Large intestine (tissue), 3 donors: ENCODE results near the gene ANKRD40CL. TPM values are rescaled to one million over a fixed set of nuclear protein-coding genes. Genes with fewer than 3 reads are reported as not detected.
"Not testable (repeated sequence)": the region's sequence is repeated elsewhere in the genome, so short reads cannot be mapped to it uniquely, and the experiment has no call there.

Experiments used
- DNase-seq, 2 donors: peaks; one replicate each; pipeline versions ENCODE4 v3.0.0 to v3.0.0-alpha.2; 2013
- H3K27ac ChIP-seq: one replicate; pipeline ENCODE4 v1.5.1; 2013; ENCODE audit warnings: low read length
- H3K27me3 ChIP-seq: 2 replicates; pipeline ENCODE4 v1.6.1; 2013; ENCODE audit warnings: low read length; ENCODE audit not compliant: control insufficient read depth, insufficient read depth
- H3K36me3 ChIP-seq: 2 replicates; pipeline ENCODE4 v1.6.1; 2013; ENCODE audit warnings: low read length; ENCODE audit not compliant: control insufficient read depth, insufficient read depth
- H3K4me1 ChIP-seq: one replicate; pipeline ENCODE4 v1.6.1; 2013; ENCODE audit warnings: low read length; ENCODE audit not compliant: control insufficient read depth, insufficient read depth
- H3K4me3 ChIP-seq: one replicate; pipeline ENCODE4 v1.5.1; 2013; ENCODE audit warnings: low read length
- H3K9me3 ChIP-seq: one replicate; pipeline ENCODE4 v1.6.1; 2013; ENCODE audit warnings: mild to moderate bottlenecking, low read depth, low read length, moderate library complexity; ENCODE audit not compliant: control insufficient read depth
- WGBS: methylation state at CpG from one replicate; pipeline ENCODE4 v1.1.5; 2013; ENCODE audit warnings: low lambda C conversion rate; ENCODE audit not compliant: insufficient coverage; 5-methylcytosine and 5-hydroxymethylcytosine counted together
- polyA plus RNA-seq: library from polyadenylated mRNA; unstranded; fragments of 120-200 nt; gene quantifications from one replicate; pipeline ENCODE4 v1.2.1, GENCODE V29; 2013

ANKRD40CL gene
- polyA plus RNA-seq, 1 donor, result 28.4 TPM

- WGBS, result 100% methylated on average over 1 of the region's 13 CpGs
- not testable (repeated sequence) for H3K4me3 ChIP-seq, H3K36me3 ChIP-seq, H3K9me3 ChIP-seq, H3K4me1 ChIP-seq, H3K27me3 ChIP-seq, H3K27ac ChIP-seq, DNase-seq
Measured at GRCh38 chr17:50804749-50805475, 37.6 kb upstream of the ANKRD40CL start.

GRCh38 chr17:50803676-50804075 lies 36.4 kb upstream of the ANKRD40CL start:
- Histone ChIP-seq H3K27ac (no peak overlapping the region), H3K4me1 (no peaks in the 10 kb centered on the region), H3K27me3 (no peaks in the 10 kb centered on the region), H3K36me3 (no peaks in the 10 kb centered on the region), H3K9me3 (no peaks in the 10 kb centered on the region), H3K4me3 (no peak overlapping the region)
- no peak for DNase-seq
- 95% methylated on average over 3 of the region's 6 CpGs for WGBS

DNA sequence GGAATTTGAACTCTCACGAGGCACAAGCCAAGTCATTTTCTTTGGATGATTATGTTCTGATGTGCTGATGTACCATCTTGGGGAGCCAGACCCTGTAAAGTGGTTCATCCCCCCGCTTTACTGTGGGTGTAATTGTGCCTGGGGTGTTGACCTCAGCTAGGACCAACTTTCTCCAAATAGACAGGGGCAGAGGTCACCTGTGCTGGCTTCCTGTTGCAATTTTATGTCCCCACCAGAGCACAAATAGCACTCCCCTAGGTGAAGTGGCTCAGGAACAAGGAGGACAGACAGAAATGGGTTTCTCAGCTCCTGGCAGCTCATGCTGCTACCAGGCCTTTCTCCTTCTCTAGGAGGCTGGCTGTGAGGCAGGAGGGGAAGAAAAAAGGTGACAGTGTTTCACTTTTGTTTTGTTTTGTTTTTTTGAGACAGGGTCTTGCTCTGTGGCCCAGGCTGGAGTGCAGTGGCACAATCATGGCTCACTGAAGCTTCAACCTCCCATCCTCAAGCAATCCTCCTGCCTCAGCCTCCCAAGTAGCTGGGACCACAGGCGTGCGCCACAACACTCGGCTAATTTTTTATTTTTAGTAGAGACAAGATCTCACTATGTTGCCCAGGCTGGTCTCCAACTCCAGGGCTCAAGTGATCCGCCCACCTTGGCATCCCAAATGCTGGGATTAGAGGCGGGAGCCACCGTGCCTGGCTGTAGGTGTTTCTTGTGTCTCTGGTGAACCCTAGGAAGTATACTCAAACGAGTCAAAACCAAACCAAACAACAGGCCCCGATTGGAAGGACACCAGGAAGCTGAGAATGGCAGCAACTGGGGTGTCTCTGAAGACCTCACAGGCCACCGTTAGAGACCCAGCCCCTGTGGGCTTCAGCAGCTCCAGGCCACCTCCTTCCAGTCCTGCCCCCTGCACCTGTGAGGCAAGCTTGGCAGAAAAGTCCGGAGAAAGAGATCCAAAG lies 35.6 kb upstream of the ANKRD40CL start:
- H3K9me3 ChIP-seq, result no peaks in the 10 kb centered on the region
- no peaks in the 10 kb centered on the region for H3K4me1 ChIP-seq
- H3K27ac ChIP-seq, result no peak overlapping the region
- no CpG with 5 or more reads among the region's 12 CpGs for WGBS
- no peaks in the 10 kb centered on the region for H3K27me3 ChIP-seq
- no peaks in the 10 kb centered on the region for H3K36me3 ChIP-seq
- no peak for DNase-seq
- H3K4me3 ChIP-seq, result no peak overlapping the region

GRCh38 chr17:50800196-50800700 lies 32.9 kb upstream of the ANKRD40CL start:
- no peaks in the 10 kb centered on the region for H3K36me3 ChIP-seq
- H3K9me3 ChIP-seq, result no peaks in the 10 kb centered on the region
- no CpG with 5 or more reads among the region's 12 CpGs for WGBS
- no peaks in the 10 kb centered on the region for H3K4me1 ChIP-seq
- H3K27ac ChIP-seq, result no peak overlapping the region
- DNase-seq, result no peak
- no peak overlapping the region for H3K4me3 ChIP-seq
- no peaks in the 10 kb centered on the region for H3K27me3 ChIP-seq

DNA sequence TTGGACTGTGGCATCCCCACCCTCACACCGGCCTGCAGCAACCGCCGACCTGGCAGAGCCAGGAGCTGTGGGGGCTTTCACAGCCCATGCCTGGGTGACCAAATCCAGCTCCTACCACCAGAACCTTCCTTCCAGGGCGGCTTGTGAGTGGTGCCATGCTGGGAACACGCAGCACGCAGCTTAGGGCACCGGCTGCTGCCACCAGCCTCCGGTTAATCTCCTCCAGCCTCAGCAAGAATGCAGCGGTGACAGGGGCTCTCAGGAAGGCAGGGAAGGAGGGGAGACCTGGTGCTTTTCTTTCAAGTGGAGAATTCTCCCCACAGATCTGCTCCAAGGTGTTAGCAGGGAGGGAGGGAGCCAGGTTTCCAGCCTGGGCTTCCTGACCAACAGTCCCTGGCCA lies 32.3 kb upstream of the ANKRD40CL start:
- DNase-seq, result no peak
- H3K4me1 ChIP-seq, result no peaks in the 10 kb centered on the region
- H3K9me3 ChIP-seq, result no peaks in the 10 kb centered on the region
- H3K27ac ChIP-seq, result no peak overlapping the region
- H3K36me3 ChIP-seq, result no peaks in the 10 kb centered on the region
- WGBS, result no CpG with 5 or more reads among the region's 9 CpGs
- no peak overlapping the region for H3K4me3 ChIP-seq
- H3K27me3 ChIP-seq, result no peaks in the 10 kb centered on the region

DNA sequence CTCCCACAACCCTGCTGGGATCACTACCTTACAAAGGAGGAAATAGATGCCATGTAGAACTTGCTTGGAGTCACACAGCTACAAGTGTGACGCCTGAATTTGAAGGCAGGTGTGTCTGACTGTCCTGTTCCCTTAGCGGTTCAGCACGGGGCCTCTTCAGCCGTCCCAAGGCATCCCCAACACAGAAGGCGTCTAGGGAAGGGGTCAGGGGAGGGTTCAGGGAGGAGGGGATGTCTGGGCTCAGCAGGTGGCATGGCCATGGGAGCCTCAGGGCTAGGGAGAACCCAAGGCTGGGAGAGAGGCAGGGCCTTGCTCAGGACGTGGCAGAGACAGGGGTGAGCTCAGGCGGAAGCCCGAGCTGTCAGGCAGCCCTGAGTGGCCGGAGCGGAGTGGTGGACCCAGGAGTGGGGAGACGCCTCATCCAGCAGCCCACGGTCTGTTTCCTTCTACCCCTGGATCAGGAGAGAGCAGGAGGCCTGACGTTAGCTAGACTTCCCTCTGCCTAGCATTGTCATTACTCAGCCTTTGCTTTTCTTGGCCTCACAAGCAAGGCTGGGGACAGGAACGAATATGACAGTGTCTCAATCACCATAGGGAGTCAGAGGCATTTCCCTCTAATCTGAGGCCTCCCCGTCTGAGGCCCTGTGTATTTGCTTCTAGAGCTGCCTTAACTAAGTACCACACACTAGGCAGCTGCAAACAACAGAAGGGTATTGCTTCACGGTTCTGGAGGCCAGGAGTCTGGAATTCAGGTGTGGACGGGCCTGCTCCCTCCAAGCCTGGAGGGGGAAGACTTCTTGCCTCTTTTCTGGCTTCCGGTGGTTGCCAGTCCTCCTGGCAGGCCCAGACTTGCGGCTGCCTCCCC lies 31.3 kb upstream of the ANKRD40CL start:
- Histone ChIP-seq H3K36me3 (no peaks in the 10 kb centered on the region), H3K4me1 (no peaks in the 10 kb centered on the region), H3K9me3 (no peaks in the 10 kb centered on the region), H3K4me3 (no peak overlapping the region), H3K27ac (no peak overlapping the region), H3K27me3 (no peaks in the 10 kb centered on the region)
- DNase-seq, result no peak
- WGBS, result no CpG with 5 or more reads among the region's 19 CpGs

DNA sequence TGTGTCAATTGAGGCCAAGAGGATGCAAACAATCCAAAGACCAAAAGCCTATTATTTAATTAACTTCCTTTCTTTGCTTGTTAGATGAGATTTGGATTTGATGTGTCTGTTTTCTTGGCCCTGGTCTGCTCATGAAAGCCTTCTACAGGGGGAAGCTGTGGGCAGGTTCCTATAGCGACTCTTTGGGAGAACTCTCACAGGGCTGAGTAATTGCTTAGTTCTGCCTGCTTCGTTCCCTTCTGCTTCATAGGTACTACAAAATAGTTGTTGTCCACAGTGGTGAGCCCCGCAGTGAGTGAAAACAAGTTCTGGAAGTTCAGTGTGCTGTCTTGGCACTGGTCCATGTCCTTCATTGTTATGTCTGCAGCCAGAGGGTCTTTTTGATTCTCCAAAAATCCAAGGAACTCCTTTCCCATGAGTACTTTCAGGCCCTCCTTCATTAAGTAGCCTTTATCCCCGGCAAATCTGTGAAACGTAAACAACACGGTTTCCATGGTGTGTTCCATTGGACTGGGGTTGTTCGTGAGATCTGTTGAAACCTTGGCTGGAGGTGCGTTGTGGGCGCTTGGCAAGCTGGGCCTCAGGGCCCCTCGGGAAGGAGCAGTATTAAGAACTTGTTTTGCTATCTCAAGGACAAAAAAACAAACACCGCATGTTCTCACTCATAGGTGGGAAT lies 30.0 kb upstream of the ANKRD40CL start:
- WGBS, result no CpG with 5 or more reads among the region's 11 CpGs
- Histone ChIP-seq H3K27me3 (no peaks in the 10 kb centered on the region), H3K4me1 (no peaks in the 10 kb centered on the region), H3K9me3 (no peaks in the 10 kb centered on the region), H3K27ac (no peak overlapping the region), H3K36me3 (no peaks in the 10 kb centered on the region), H3K4me3 (no peak overlapping the region)
- no peak for DNase-seq

DNA sequence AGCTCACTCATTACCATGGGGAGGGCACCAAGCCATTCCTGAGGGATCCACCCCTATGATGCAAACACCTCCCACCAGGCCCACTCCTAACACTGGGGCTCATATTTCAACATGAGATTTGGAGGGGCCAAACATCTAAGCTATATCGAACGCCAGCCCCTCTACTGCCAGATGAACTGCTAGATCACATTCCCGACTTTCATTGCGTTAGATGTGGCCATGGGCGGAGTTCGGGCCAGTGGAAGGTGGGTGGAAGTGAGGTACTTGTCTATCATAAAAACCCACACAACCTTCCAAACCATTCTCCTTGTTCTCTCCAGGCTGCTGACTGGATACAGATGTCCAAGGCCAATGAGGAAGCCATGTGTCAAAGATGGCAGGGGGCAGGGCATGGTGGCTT lies 27.0 kb upstream of the ANKRD40CL start:
- no peak overlapping the region for H3K27ac ChIP-seq
- WGBS, result no CpG with 5 or more reads among the region's 6 CpGs
- DNase-seq, result no peak

DNA sequence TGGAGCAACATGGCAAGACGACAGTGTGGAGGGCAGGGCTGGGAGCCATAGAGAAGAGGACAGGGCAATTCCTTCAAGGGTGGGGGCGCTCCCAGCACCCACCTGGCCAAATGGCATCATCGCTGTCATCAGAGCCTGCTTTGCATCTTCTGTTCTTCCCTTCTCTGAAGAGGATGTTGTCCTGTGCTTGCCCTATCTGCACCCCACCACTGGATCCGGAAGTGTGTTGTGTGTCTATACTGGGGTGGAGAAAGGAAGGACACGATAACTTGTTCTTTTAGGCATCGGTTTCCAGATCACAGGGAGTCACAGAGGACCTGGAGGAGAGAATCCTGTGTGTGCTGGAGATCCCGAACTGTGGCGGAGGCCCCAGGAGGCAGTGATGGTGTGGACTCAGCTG lies 25.7 kb upstream of the ANKRD40CL start:
- no peaks in the 10 kb centered on the region for H3K27me3 ChIP-seq
- no peaks in the 10 kb centered on the region for H3K36me3 ChIP-seq
- H3K4me3 ChIP-seq, result no peak overlapping the region
- H3K4me1 ChIP-seq, result no peaks in the 10 kb centered on the region
- no peak overlapping the region for H3K27ac ChIP-seq
- no CpG with 5 or more reads among the region's 8 CpGs for WGBS
- no peak for DNase-seq
- no peaks in the 10 kb centered on the region for H3K9me3 ChIP-seq

More for the DNA sequence above, 27.0 kb upstream of the ANKRD40CL start:
- Histone ChIP-seq H3K9me3 (no peaks in the 10 kb centered on the region), H3K4me1 (no peaks in the 10 kb centered on the region), H3K27me3 (no peaks in the 10 kb centered on the region), H3K36me3 (no peaks in the 10 kb centered on the region), H3K4me3 (no peak overlapping the region)
